A549 (cell line): ENCODE data around the gene FHIT. TPM values are rescaled to one million over a fixed set of nuclear protein-coding genes. Genes with fewer than 3 reads are reported as not detected.

Experiments
- ATAC-seq, 2 experiments: fragments of 200-7000 bp in 1 of 2; fragments of >200 bp in 1 of 2; cut with Nextera tagmentation in 1 of 2; cut with Tn5 transposase in 1 of 2; 3 replicates each; pipeline versions ENCODE4 v1.8.0 to v1.9.1; 2018 to 2020; ENCODE audit warnings: mild to moderate bottlenecking in 1 of 2, moderate library complexity in 1 of 2
- CTCF ChIA-PET: fragments of 300-600 bp; sonication (Branson Sonifier 250); formaldehyde crosslinking; extraction: SDS; loops from one replicate; lab custom pipeline; 2021; ENCODE audit warnings: antibody characterized with exemption, inconsistent platforms; lab: Yijun Ruan, JAX
- POLR2A ChIA-PET: fragments of 350-600 bp; formaldehyde crosslinking; extraction: SDS; loops from one replicate; lab custom pipeline; 2021; ENCODE audit warnings: antibody characterized with exemption, inconsistent platforms; lab: Yijun Ruan, JAX
- DNase-seq, 2 experiments: peaks; one replicate each; pipeline versions ENCODE4 v3.0.0 to v3.0.0-alpha.2; 2011 to 2016; ENCODE audit warnings: low read depth in 1 of 2, low spot score in 1 of 2
- FAIRE-seq: peaks from 2 replicates; lab custom pipeline; 2011; peaks lifted over from hg19 to GRCh38; lab: Jason Lieb, UNC
- H3K27ac ChIP-seq, 2 experiments: fragments of >200 bp; sonication (Bioruptor Twin); formaldehyde crosslinking; 3 replicates each; pipeline ENCODE4 v1.5.1; 2016 to 2017
- H3K4me1 ChIP-seq: fragments of >200 bp; sonication (Bioruptor Twin); formaldehyde crosslinking; 3 replicates; pipeline ENCODE4 v1.6.1; 2016
- H3K4me2 ChIP-seq: fragments of >200 bp; sonication (Bioruptor Twin); formaldehyde crosslinking; 3 replicates; pipeline ENCODE4 v1.6.1; 2016
- H3K4me3 ChIP-seq: fragments of >200 bp; sonication (Bioruptor Twin); formaldehyde crosslinking; 3 replicates; pipeline ENCODE4 v1.5.1; 2016
- H3K9me3 ChIP-seq: fragments of >200 bp; sonication (Bioruptor Twin); formaldehyde crosslinking; 3 replicates; pipeline ENCODE4 v1.6.1; 2016
- BHLHE40 ChIP-seq: IDR thresholded peaks from 2 replicates; pipeline ENCODE4 v1.6.1; 2012; ENCODE audit warnings: low read depth, low read length, inconsistent platforms
- CBX8 ChIP-seq: fragments of 200-600 bp; sonication (generic); IDR thresholded peaks from 2 replicates; pipeline ENCODE4 v1.6.1; 2016
- CHD2 ChIP-seq: fragments of 150-350 bp; IDR thresholded peaks from 2 replicates; pipeline ENCODE4 v1.6.1; 2014; ENCODE audit warnings: low read length; ENCODE audit not compliant: partially characterized antibody
- CHD4 ChIP-seq: fragments of 200-600 bp; sonication (generic); IDR thresholded peaks from 2 replicates; pipeline ENCODE4 v1.6.1; 2016; ENCODE audit warnings: antibody characterized with exemption, mild to moderate bottlenecking, borderline replicate concordance
- EHMT2 ChIP-seq: fragments of 200-600 bp; sonication (generic); IDR thresholded peaks from 2 replicates; pipeline ENCODE4 v1.6.1; 2016; ENCODE audit warnings: antibody characterized with exemption, low read depth, mild to moderate bottlenecking, moderate library complexity
- EP300 ChIP-seq, 2 experiments: fragments of >200 bp; sonication (Bioruptor Twin); formaldehyde crosslinking; IDR thresholded peaks; 2 replicates in 1 of 2; 3 replicates in 1 of 2; pipeline ENCODE4 v1.6.1; 2016 to 2017
- FOSB ChIP-seq: fragments of 250-450 bp; sonication (Bioruptor Pico); IDR thresholded peaks from 2 replicates; pipeline ENCODE4 v1.5.0; 2020; ENCODE audit warnings: mild to moderate bottlenecking, moderate library complexity
- GATA3 ChIP-seq: IDR thresholded peaks from 2 replicates; pipeline ENCODE4 v1.6.1; 2012; ENCODE audit warnings: borderline replicate concordance
- HOXA7 ChIP-seq: fragments of 250-450 bp; sonication (Bioruptor Pico); IDR thresholded peaks from 2 replicates; pipeline ENCODE4 v1.5.0; 2020; ENCODE audit warnings: mild to moderate bottlenecking, moderate library complexity
- HOXB13 ChIP-seq: fragments of 250-450 bp; sonication (Bioruptor Pico); IDR thresholded peaks from 2 replicates; pipeline ENCODE4 v1.5.0; 2020; ENCODE audit warnings: low read depth, mild to moderate bottlenecking, moderate library complexity
- JUN ChIP-seq, 2 experiments: fragments of >200 bp; sonication (Bioruptor Twin); formaldehyde crosslinking; IDR thresholded peaks; 2 replicates in 1 of 2; 3 replicates in 1 of 2; pipeline ENCODE4 v1.6.1; 2016 to 2017
- NR3C1 ChIP-seq: fragments of >200 bp; sonication (Bioruptor Twin); formaldehyde crosslinking; IDR thresholded peaks from 3 replicates; pipeline ENCODE4 v1.6.1; 2017
- PHF8 ChIP-seq: fragments of 200-600 bp; sonication (generic); IDR thresholded peaks from 2 replicates; pipeline ENCODE4 v1.6.1; 2016; ENCODE audit warnings: low read depth, mild to moderate bottlenecking, antibody characterized with exemption, moderate library complexity, borderline replicate concordance
- POLR2AphosphoS2 ChIP-seq: conservative IDR thresholded peaks from 2 replicates; pipeline ENCODE4 v1.6.1; 2012; ENCODE audit warnings: low read length, improper control_type of control experiment, inconsistent platforms
- SMC3 ChIP-seq: fragments of >200 bp; sonication (Bioruptor Twin); formaldehyde crosslinking; IDR thresholded peaks from 3 replicates; pipeline ENCODE4 v1.6.1; 2018; ENCODE audit warnings: inconsistent platforms
- TFCP2L1 ChIP-seq: fragments of 250-450 bp; sonication (Bioruptor Pico); IDR thresholded peaks from 2 replicates; pipeline ENCODE4 v1.5.0; 2021; ENCODE audit warnings: mild to moderate bottlenecking
- TP53 ChIP-seq: fragments of 250-450 bp; sonication (Bioruptor Pico); IDR thresholded peaks from 2 replicates; pipeline ENCODE4 v1.5.0; 2021; ENCODE audit warnings: mild to moderate bottlenecking, moderate library complexity
- ZC3H11A ChIP-seq: fragments of 450-650 bp; IDR thresholded peaks from 2 replicates; pipeline ENCODE4 v1.6.1; 2014; ENCODE audit warnings: antibody characterized with exemption, mild to moderate bottlenecking
- ZSCAN20 ChIP-seq: fragments of 250-450 bp; sonication (Bioruptor Pico); IDR thresholded peaks from 2 replicates; pipeline ENCODE4 v1.8.0; 2022; ENCODE audit warnings: mild to moderate bottlenecking, moderate library complexity
- WGBS: methylation state at CpG from one replicate; pipeline ENCODE4 v1.1.6; 2017; ENCODE audit errors: missing lambda C conversion rate; 5-methylcytosine and 5-hydroxymethylcytosine counted together
- polyA plus RNA-seq, 4 experiments: library from polyadenylated mRNA; depleted of rRNA in 3 of 4; stranded (reverse); fragments of >200 nt; fragmentation: RNase III in 1 of 4; extraction: RNeasy Plus Mini Kit Qiagen cat#74134 plus additional on column Dnase treatment in 1 of 4; gene quantifications; 2 replicates in 3 of 4; 3 replicates in 1 of 4; pipeline ENCODE4 v1.2.3, GENCODE V29; 2011 to 2017
- TF ChIP-seq, protein P1 (sequence below): IDR thresholded peaks from 2 replicates; pipeline ENCODE4 v1.6.1; 2012
- TF ChIP-seq, protein P2 (sequence below): IDR thresholded peaks from 2 replicates; pipeline ENCODE4 v1.6.1; 2012
- TF ChIP-seq, protein P3 (sequence below): IDR thresholded peaks from 2 replicates; pipeline ENCODE4 v1.6.1; 2012; ENCODE audit warnings: low read depth, borderline replicate concordance
- TF ChIP-seq, protein P4 (sequence below): fragments of 250-450 bp; sonication (Bioruptor Pico); IDR thresholded peaks from 2 replicates; pipeline ENCODE4 v1.5.0; 2020; ENCODE audit warnings: low read depth, mild to moderate bottlenecking, moderate library complexity
- TF ChIP-seq, protein P5 (sequence below): fragments of 150-350 bp; IDR thresholded peaks from 2 replicates; pipeline ENCODE4 v1.6.1; 2014; ENCODE audit warnings: low read depth, mild to moderate bottlenecking, low read length
- TF ChIP-seq, protein P6 (sequence below): fragments of >200 bp; sonication (Bioruptor Twin); formaldehyde crosslinking; IDR thresholded peaks from 3 replicates; pipeline ENCODE4 v1.5.1; 2016

The FHIT gene
- polyA plus RNA-seq, 2 of the 4 experiments (the other 2 are of a cell fraction): 0.76 to 0.92 TPM

DNA sequence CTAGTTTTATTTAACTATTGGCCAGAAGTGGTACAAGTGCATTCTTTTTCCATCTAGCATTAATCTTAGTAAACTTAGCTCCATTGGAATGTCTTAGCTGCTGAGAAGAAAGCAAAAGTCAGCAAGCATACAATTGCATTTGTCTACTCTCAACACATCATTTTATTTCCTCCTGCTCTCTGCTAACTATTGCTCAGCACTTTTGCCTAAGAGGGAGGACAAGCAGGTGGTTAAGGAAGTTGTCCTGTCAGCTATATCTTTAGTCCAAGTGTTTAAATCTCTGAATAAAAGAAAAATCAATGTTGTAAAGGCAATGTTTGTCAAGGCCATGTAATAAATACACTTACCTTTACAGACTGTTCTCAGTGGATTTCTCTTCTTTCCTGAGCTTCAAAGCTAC lies 51.0 kb downstream of the FHIT start (continued):
- TF ChIP-seq, protein P1, sequence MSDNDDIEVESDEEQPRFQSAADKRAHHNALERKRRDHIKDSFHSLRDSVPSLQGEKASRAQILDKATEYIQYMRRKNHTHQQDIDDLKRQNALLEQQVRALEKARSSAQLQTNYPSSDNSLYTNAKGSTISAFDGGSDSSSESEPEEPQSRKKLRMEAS: no peak
- no peak for TF ChIP-seq FOSB
- TF ChIP-seq BHLHE40: no peak
- TF ChIP-seq TFCP2L1 (CRISPR knock-in tag): no peak
- TF ChIP-seq ZC3H11A: no peak

DNA sequence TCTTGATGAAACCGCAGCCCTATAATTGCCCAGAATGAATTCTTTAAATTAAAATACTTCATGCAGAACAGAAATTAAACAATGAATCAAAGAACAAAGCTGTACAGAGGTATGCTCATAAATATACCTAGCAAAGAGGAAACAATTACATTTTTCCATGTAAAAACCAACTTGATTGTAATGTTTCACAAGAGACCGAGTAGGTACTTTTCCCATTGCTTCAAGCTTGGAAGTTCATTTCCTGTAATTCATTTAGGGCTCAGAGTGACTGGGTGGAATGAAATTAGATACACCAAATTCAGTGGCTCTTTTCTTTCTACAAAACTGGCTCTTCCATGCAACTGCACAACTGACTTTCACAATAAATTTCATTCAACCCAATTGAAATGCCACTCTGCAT lies 51.4 kb downstream of the FHIT start:
- POLR2A ChIA-PET: no interaction called here
- CTCF ChIA-PET: no interaction called here

DNA sequence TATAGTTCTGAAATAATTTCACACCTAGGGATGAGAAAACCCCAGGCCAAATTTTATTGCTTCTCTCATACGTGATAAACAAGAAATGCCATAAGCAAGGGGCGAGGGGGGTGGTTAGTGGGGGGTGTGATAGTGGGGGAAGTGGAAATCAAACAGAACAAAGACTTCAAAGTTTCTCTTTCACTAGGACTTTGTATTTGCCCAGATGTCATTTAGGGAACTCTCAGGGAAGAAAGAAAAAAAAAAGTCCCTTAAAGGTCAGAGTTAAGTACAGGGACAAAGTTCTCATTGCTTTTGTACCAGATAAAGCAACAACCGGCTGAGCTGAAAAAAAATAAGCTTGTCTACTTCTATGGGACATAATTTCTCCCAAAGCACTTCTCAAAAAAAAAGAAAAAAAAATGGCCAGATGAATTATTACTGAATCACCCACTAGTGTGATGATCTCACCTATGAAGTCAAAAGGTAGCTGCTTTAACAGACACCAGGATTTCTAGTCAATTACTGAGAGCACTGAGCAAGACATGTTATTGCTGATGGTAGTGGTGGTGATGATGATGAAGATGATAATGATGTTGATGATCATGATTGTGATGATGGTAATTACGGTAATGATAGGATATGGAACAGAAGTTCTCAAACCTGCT lies 56.2 kb downstream of the FHIT start:
- POLR2A ChIA-PET: no interaction called here
- no peaks in the 10 kb centered on the region for H3K9me3 ChIP-seq
- no peaks in the 10 kb centered on the region for H3K4me1 ChIP-seq
- TF ChIP-seq TP53 (no peak), SMC3 (no peak), EP300 (IDR thresholded peaks at IDR 0.05) (no peak), JUN (IDR thresholded peaks at IDR 0.05) (no peak), PHF8 (no peak), GATA3 (no peak), HOXB13 (CRISPR knock-in tag) (no peak), CHD2 (no peak), POLR2AphosphoS2 (no peak)
- TF ChIP-seq, protein P2, sequence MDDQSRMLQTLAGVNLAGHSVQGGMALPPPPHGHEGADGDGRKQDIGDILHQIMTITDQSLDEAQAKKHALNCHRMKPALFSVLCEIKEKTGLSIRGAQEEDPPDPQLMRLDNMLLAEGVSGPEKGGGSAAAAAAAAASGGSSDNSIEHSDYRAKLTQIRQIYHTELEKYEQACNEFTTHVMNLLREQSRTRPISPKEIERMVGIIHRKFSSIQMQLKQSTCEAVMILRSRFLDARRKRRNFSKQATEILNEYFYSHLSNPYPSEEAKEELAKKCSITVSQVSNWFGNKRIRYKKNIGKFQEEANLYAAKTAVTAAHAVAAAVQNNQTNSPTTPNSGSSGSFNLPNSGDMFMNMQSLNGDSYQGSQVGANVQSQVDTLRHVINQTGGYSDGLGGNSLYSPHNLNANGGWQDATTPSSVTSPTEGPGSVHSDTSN: no peak
- TF ChIP-seq, protein P1: no peak
- TF ChIP-seq, protein P3, sequence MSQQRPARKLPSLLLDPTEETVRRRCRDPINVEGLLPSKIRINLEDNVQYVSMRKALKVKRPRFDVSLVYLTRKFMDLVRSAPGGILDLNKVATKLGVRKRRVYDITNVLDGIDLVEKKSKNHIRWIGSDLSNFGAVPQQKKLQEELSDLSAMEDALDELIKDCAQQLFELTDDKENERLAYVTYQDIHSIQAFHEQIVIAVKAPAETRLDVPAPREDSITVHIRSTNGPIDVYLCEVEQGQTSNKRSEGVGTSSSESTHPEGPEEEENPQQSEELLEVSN: no peak
- H3K27ac ChIP-seq: no peak overlapping the region
- DNase-seq: no peak
- CTCF ChIA-PET: no interaction called here
- FAIRE-seq: no peak
- ATAC-seq: no peak
- 46% methylated on average over 4 of the region's 4 CpGs for WGBS
- no peak overlapping the region for H3K4me2 ChIP-seq
- H3K4me3 ChIP-seq: no peak overlapping the region

More for the DNA sequence above, 51.4 kb downstream of the FHIT start:
- FAIRE-seq (no peak), ATAC-seq (no peak), DNase-seq (no peak)
- no peak for TF ChIP-seq FOSB
- TF ChIP-seq POLR2AphosphoS2: no peak
- no peak for TF ChIP-seq BHLHE40
- no peak for TF ChIP-seq EHMT2
- Histone ChIP-seq H3K4me1 (no peaks in the 10 kb centered on the region), H3K9me3 (no peaks in the 10 kb centered on the region), H3K4me2 (no peak overlapping the region), H3K4me3 (no peak overlapping the region), H3K27ac (no peak overlapping the region)
- 58% methylated on average over 2 of the region's 2 CpGs for WGBS

DNA sequence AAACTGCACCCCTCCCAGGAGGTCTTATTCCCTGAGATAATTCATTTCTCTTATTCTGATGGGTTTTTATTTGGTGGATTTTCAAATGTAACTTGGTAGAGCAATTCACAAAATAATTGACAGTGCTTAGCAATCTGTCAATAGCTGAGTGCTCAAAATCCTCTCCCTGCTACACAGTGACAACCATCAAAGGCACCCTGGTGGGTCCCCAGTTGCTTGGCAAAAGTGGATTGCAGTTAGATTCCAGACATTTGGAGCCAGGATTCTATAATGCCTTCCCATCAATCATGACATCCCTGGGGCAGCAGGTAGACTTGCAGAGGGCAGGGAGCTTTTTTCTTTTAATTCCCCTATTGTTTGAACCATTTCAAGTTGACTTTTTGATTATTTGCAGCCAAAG lies 59.0 kb downstream of the FHIT start:
- POLR2A ChIA-PET: no interaction called here
- ATAC-seq: no peak

More for the DNA sequence above, 59.0 kb downstream of the FHIT start:
- FAIRE-seq (no peak), DNase-seq (no peak)
- Histone ChIP-seq H3K4me2 (no peak overlapping the region), H3K9me3 (no peaks in the 10 kb centered on the region), H3K4me3 (no peak overlapping the region), H3K4me1 (no peaks in the 10 kb centered on the region), H3K27ac (no peak overlapping the region)
- CTCF ChIA-PET: no interaction called here
- TF ChIP-seq, protein P1: no peak
- no peak for TF ChIP-seq NR3C1
- TF ChIP-seq, protein P4, sequence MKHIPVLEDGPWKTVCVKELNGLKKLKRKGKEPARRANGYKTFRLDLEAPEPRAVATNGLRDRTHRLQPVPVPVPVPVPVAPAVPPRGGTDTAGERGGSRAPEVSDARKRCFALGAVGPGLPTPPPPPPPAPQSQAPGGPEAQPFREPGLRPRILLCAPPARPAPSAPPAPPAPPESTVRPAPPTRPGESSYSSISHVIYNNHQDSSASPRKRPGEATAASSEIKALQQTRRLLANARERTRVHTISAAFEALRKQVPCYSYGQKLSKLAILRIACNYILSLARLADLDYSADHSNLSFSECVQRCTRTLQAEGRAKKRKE (CRISPR knock-in tag): no peak
- no peak for TF ChIP-seq ZSCAN20 (CRISPR knock-in tag)
- no peak for TF ChIP-seq CBX8
- no peak for TF ChIP-seq BHLHE40
- TF ChIP-seq, protein P5, sequence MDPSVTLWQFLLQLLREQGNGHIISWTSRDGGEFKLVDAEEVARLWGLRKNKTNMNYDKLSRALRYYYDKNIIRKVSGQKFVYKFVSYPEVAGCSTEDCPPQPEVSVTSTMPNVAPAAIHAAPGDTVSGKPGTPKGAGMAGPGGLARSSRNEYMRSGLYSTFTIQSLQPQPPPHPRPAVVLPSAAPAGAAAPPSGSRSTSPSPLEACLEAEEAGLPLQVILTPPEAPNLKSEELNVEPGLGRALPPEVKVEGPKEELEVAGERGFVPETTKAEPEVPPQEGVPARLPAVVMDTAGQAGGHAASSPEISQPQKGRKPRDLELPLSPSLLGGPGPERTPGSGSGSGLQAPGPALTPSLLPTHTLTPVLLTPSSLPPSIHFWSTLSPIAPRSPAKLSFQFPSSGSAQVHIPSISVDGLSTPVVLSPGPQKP: no peak
- no peak for TF ChIP-seq CHD4
- no peak for TF ChIP-seq HOXB13 (CRISPR knock-in tag)
- no peak for TF ChIP-seq ZC3H11A
- no peak for TF ChIP-seq HOXA7 (CRISPR knock-in tag)
- TF ChIP-seq, protein P6, sequence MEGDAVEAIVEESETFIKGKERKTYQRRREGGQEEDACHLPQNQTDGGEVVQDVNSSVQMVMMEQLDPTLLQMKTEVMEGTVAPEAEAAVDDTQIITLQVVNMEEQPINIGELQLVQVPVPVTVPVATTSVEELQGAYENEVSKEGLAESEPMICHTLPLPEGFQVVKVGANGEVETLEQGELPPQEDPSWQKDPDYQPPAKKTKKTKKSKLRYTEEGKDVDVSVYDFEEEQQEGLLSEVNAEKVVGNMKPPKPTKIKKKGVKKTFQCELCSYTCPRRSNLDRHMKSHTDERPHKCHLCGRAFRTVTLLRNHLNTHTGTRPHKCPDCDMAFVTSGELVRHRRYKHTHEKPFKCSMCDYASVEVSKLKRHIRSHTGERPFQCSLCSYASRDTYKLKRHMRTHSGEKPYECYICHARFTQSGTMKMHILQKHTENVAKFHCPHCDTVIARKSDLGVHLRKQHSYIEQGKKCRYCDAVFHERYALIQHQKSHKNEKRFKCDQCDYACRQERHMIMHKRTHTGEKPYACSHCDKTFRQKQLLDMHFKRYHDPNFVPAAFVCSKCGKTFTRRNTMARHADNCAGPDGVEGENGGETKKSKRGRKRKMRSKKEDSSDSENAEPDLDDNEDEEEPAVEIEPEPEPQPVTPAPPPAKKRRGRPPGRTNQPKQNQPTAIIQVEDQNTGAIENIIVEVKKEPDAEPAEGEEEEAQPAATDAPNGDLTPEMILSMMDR: no peak
- TF ChIP-seq, all 56 proteins: peak for 0
